ENCODE data around the gene COPG2.
A peak's percentile ranks its signal among the peaks of the same experiment; 100 is the strongest.

Gene COPG2

GRCh38 chr7:130491841-130492522, 176.6 kb downstream of the COPG2 start, which contains the start of gene MEST:
Gene MEST, plus strand, starts transcription at chr7:130492085. Its CDS starts 229 bp downstream, at chr7:130492314.
- no peak for TF ChIP-seq CTCF (IDR thresholded peaks at IDR 0.05; ENCODE audit: low read depth, low read length, missing control alignments)
- DNase-seq (ENCODE audit: low read depth) = no peak
- H3K4me3 ChIP-seq (ENCODE audit: low read depth, low read length) = peak within 1 kb of the TSS; percentile 69
- in situ Hi-C loops (cut with HindIII; ENCODE audit: low sequenced_read_pairs) = no loop called here

GRCh38 chr7:130490888-130491804, 177.4 kb downstream of the COPG2 start:
- peak; percentile 64 for TF ChIP-seq CTCF (IDR thresholded peaks at IDR 0.05; ENCODE audit: low read depth, low read length, missing control alignments)
- in situ Hi-C loops (cut with HindIII; ENCODE audit: low sequenced_read_pairs) = no loop called here
- peak overlapping the region; percentile 69 for H3K4me3 ChIP-seq (ENCODE audit: low read depth, low read length)
- DNase-seq (ENCODE audit: low read depth) = no peak

- H3K4me3 ChIP-seq (ENCODE audit: low read depth, low read length) = peak overlapping the region; percentile 69
- in situ Hi-C loops (cut with HindIII; ENCODE audit: low sequenced_read_pairs) = no loop called here
- DNase-seq (ENCODE audit: low read depth) = no peak
- TF ChIP-seq CTCF (IDR thresholded peaks at IDR 0.05; ENCODE audit: low read depth, low read length, missing control alignments) = no peak
Measured at GRCh38 chr7:130490311-130490791, 178.2 kb downstream of the COPG2 start.

GRCh38 chr7:130489140-130489983, 179.2 kb downstream of the COPG2 start:
- no peak overlapping the region for H3K4me3 ChIP-seq (ENCODE audit: low read depth, low read length)
- DNase-seq (ENCODE audit: low read depth) = peak; percentile 27
- no peak for TF ChIP-seq CTCF (IDR thresholded peaks at IDR 0.05; ENCODE audit: low read depth, low read length, missing control alignments)
- in situ Hi-C loops (cut with HindIII; ENCODE audit: low sequenced_read_pairs) = no loop called here

GRCh38 chr7:130488392-130489139, 180.0 kb downstream of the COPG2 start:
- in situ Hi-C loops (cut with HindIII; ENCODE audit: low sequenced_read_pairs) = no loop called here
- DNase-seq (ENCODE audit: low read depth) = no peak
- TF ChIP-seq CTCF (IDR thresholded peaks at IDR 0.05; ENCODE audit: low read depth, low read length, missing control alignments) = no peak
- H3K4me3 ChIP-seq (ENCODE audit: low read depth, low read length) = no peak overlapping the region

All from astrocyte of the cerebellum (primary cell).